GM13977 (cell line): Measurements from ENCODE around the gene TLX1.

Experiments
- DNase-seq: peaks from one replicate; pipeline ENCODE4 v3.0.0; 2012; ENCODE audit warnings: low spot score
- in situ Hi-C: fragments of 300-500 bp; cut with MboI; formaldehyde crosslinking; loops from one replicate; pipeline ENCODE4 v1.12.0; 2022; ENCODE audit warnings: low sequenced_read_pairs, low pct_unique_long_range_greater_than_20kb, mixed read lengths, inconsistent platforms; ENCODE audit not compliant: unreplicated experiment
- TF ChIP-seq, protein P1 (sequence below): IDR thresholded peaks from 2 replicates; pipeline ENCODE4 v1.5.1; 2012; ENCODE audit warnings: mild to moderate bottlenecking, control low read depth; ENCODE audit not compliant: insufficient read depth; ENCODE audit errors: extremely low read depth, missing control alignments

TLX1 gene

DNA sequence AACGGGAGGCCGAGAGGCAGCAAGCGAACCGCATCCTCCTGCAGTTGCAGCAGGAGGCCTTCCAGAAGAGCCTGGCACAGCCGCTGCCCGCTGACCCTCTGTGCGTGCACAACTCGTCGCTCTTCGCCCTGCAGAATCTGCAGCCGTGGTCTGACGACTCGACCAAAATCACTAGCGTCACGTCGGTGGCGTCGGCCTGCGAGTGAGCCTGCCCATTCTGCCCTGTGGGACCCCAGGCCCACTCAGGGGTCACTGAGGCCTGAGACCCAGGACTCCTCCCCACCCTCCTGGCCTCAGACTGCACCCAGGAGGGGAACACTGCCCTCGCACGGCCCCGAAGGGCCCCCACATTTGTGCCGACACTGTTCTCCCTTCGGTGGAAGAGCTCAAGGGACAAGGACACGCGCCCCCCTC is 5.6 kb downstream of the TLX1 start:
- in situ Hi-C loops, result loop anchor here (10.0 to 25.0 kb wide), 3 partner anchors 78 to 1599 kb away; partner anchors contain the start of genes NKX2-3 and PAX2
- DNase-seq, result no peak
- TF ChIP-seq, protein P1, sequence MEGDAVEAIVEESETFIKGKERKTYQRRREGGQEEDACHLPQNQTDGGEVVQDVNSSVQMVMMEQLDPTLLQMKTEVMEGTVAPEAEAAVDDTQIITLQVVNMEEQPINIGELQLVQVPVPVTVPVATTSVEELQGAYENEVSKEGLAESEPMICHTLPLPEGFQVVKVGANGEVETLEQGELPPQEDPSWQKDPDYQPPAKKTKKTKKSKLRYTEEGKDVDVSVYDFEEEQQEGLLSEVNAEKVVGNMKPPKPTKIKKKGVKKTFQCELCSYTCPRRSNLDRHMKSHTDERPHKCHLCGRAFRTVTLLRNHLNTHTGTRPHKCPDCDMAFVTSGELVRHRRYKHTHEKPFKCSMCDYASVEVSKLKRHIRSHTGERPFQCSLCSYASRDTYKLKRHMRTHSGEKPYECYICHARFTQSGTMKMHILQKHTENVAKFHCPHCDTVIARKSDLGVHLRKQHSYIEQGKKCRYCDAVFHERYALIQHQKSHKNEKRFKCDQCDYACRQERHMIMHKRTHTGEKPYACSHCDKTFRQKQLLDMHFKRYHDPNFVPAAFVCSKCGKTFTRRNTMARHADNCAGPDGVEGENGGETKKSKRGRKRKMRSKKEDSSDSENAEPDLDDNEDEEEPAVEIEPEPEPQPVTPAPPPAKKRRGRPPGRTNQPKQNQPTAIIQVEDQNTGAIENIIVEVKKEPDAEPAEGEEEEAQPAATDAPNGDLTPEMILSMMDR, result no peak

DNA sequence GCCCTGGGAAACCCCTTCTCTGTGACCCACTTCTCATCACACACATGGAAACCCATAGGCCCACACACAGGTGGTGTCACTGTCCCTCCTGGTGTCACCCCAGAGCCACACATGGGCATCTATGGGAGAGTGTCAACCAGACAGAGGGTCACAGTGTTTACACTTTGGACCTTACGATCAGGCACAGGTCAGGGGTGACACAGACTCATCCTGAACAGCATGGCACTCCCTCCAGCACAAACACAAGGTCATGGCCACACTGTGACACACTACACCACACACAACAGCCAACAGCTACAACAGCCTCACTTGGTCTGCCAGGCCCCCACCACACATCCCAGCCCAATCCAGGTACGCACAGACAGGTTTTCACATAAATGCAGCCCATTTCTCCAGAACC is 6.2 kb downstream of the TLX1 start:
- TF ChIP-seq, protein P1, result no peak
- no peak for DNase-seq
- in situ Hi-C loops, result loop anchor here (10.0 to 25.0 kb wide), 3 partner anchors 78 to 1600 kb away; partner anchors contain the start of genes NKX2-3 and PAX2

DNA sequence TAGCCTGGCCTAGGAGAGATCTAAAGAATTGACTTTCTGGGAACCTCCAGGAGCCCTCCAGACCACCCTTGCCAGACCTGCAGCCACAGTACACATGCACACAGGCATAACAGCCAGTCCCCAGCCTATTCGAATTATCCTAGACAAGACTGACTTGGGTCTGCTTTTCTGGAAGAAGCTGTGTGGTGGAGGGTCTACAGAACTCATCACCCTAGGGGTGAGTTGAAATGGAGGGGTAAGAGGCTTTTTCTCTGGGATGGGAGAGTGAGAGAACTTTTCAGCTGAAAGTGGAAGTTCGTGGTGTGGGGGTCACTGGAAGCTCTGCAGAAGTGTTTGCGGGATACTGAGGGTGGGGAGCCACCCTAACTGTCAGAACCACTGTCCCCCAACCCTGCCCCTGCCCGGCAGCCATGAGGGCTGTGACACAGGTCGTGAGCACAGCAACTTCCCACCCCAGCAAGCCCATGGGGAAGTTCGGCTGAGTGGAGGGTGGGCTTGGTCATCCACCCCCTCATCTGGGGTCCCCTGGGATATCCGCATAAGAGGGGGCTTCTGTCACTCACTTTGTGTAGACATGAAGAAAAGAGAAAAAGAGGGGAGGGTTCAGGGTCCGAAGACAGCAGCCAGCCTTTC is 7.8 kb downstream of the TLX1 start:
- in situ Hi-C loops, result loop anchor here (10.0 to 25.0 kb wide), 3 partner anchors 76 to 1602 kb away; partner anchors contain the start of genes NKX2-3 and PAX2
- no peak for DNase-seq
- TF ChIP-seq, protein P1, result no peak

DNA sequence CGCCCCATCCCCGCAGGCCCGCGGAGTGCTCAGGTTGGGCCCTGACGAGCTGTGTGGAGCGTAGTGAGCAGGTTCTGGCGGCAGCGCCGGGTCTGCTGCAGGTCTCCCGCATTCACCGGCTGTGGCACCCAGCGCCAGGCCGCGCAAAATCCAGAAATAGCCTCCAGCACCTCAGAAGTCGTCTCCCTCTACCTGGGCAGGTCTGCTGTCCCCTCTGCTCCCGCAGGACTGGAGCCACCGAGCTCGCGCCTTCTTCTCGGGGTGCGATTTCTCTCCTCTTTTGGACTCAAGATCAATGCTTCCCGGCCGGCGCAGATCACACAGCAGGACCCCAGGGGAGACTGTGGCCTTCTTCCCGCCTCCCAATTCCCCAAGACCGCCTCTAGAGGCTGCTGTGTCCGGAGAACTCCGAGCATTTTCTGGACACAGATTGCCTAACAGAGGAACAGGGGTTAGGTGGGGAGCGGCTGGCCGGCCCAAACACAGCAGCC is 8.4 kb downstream of the TLX1 start:
- TF ChIP-seq, protein P1, result no peak
- peak; percentile 22 for DNase-seq
- in situ Hi-C loops, result loop anchor here (10.0 to 25.0 kb wide), 3 partner anchors 75 to 1602 kb away; partner anchors contain the start of genes NKX2-3 and PAX2

DNA sequence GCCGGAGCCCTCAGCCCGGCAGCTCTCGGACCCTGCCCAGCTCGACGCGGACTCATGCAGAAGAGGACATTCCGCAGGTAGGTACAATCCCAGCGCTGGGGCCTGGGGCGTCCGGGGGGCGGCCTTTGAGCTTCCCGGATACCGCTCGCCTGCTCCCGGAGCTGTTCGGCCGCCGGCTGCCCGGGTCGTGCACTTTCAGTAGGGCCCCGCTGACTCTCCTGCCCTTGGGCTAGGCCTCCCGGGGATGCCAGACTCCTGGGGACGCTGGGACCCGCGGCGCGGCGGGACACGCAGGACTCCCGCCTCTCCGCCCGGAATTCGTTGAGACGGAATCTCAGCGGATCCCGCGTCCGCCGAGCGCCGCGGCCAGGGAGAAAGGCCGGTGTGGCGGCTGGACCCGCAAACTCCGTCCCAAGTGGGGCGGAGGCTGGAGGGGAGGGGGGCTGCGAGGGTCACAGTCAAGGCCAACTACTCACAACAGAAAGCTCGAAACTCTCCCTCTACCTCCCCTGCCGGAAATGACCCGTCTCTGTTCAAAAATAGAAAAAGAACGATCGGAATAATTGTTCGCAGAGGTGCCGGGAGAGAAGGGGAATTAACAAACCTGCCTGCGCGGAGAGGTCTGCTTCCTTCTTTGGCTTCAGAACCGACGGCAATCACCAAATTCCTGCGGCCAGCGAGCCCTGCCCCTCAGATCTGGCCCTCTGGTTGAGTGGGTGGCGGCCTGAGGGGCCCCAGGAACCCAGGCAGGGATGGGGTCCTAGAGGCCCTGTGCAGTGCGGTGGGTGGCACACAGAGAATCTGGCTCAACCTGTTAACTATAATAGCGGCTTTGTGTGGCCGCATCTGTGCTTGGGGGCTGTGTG is 9.2 kb downstream of the TLX1 start:
- TF ChIP-seq, protein P1, result no peak
- in situ Hi-C loops, result loop anchor here (25.0 kb wide), 2 partner anchors 403 to 1603 kb away; partner anchors contain the start of genes NKX2-3 and PAX2
- peak; percentile 22 for DNase-seq

DNA sequence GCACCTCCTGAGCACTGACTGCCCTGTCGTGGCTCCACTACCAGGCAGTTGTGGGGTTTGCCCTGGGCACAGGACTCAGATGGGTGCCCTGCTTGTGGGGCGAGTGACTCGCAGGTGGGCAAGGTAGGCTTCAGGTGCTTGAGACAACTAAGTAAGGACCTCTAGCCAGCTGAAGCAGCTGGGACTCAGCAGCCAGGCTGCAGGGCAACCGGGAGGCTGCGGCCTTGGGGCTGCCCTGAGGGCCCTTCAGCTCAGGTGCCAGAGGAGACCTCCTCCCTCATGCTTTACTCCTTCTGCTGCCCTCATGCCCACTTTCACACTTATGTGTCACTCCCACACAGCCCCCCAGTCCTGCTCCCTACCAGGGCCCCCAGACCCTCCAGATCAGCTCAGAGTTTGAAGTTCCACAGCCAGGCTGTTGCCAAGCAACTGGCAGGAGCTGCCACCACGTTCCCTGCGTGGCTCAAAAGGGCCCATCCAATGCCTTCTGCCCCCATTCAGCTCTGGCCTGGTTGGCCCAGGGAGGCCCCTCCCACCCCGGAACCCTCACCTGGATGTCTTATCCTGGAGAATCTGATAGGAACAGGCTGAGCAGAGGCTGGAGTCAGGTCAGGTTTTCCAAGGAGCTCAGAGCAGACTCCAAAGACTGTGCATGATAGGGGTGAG is 10.0 kb downstream of the TLX1 start:
- TF ChIP-seq, protein P1, result no peak
- no peak for DNase-seq
- in situ Hi-C loops, result loop anchor here (25.0 kb wide), 2 partner anchors 404 to 1604 kb away; partner anchors contain the start of genes NKX2-3 and PAX2
